Psoas muscle (tissue), 8 donors: ENCODE results near the gene C1orf116. TPM values are rescaled to one million over a fixed set of nuclear protein-coding genes. Genes with fewer than 3 reads are reported as not detected.

Experiments used
- ATAC-seq, 4 donors: fragments of 200-7000 bp; cut with Tn5 transposase; one replicate each; pipeline ENCODE4 v1.9.1; 2020; ENCODE audit warnings: moderate library complexity in 3 of 4, mild to moderate bottlenecking in 2 of 4
- DNase-seq, 2 donors: peaks; one replicate each; pipeline ENCODE4 v3.0.0-alpha.2; 2020
- H3K27ac ChIP-seq: fragments of 200-600 bp; one replicate; pipeline ENCODE4 v1.8.0; 2022
- H3K27me3 ChIP-seq, 3 donors: fragments of 200-600 bp in 1 of 3; one replicate each; pipeline versions ENCODE4 v1.6.1 to v1.8.0; 2013 to 2022; ENCODE audit warnings: low read length in 2 of 3, mild to moderate bottlenecking in 2 of 3, moderate library complexity in 1 of 3; ENCODE audit not compliant: insufficient read depth in 3 of 3
- H3K36me3 ChIP-seq, 2 donors: fragments of 200-600 bp in 1 of 2; one replicate each; pipeline versions ENCODE4 v1.6.1 to v1.8.0; 2013 to 2022; ENCODE audit warnings: low read depth in 1 of 2, mild to moderate bottlenecking in 1 of 2, moderate library complexity in 1 of 2; ENCODE audit not compliant: insufficient read depth in 1 of 2
- H3K4me1 ChIP-seq: fragments of 200-600 bp; one replicate; pipeline ENCODE4 v1.8.0; 2022
- H3K4me3 ChIP-seq: fragments of 200-600 bp; one replicate; pipeline ENCODE4 v1.8.0; 2022; ENCODE audit warnings: mild to moderate bottlenecking
- H3K9me3 ChIP-seq: fragments of 200-600 bp; one replicate; pipeline ENCODE4 v1.8.0; 2022
- WGBS, 3 donors: extraction: QIAGEN DNeasy Blood & Tissue Kit; methylation state at CpG; one replicate each; pipeline versions ENCODE4 v1.1.6 to v1.1.7; 2013; 5-methylcytosine and 5-hydroxymethylcytosine counted together
- intact Hi-C, 2 donors: fragments of 100-400 bp; cut with DNase I; formaldehyde crosslinking; loops; one replicate each; pipeline versions ENCODE4 v1.11.0 to v1.14.2; 2022
- polyA plus RNA-seq, 3 donors: library from polyadenylated mRNA; stranded (reverse); fragments of 200-250 nt; gene quantifications; one replicate each; pipeline ENCODE4 v1.2.3, GENCODE V29; 2013
- total RNA-seq, 4 donors: library from RNA; stranded (reverse); fragmentation: NEBNext Ultra II Directional in 2 of 4; extraction: Animal tissue kit (Norgen Biotek cat#: 25700) in 2 of 4; gene quantifications; one replicate each; pipeline versions ENCODE4 v1.2.1 to v1.2.4, GENCODE V29; 2021 to 2023
- TF ChIP-seq, protein P1 (sequence below): fragments of 200-600 bp; IDR thresholded peaks from one replicate; pipeline ENCODE4 v1.8.0; 2022; ENCODE audit warnings: antibody characterized with exemption
- donor health status: healthy with polysubstance abuse.
- donor health status: DM: no; HTN: no; CAD: no; lungs with moderate emphysema.
- donor health status: Bipolar disorder and iron deficiency.
- donor health status: healthy.
- donor health status: DM: yes; HTN: yes; CAD: no.
- donor health status: DM: no; HTN: no; CAD: no.
- donor health status: DM: no; HTN: no; CAD: no.
- donor health status: DM: yes; HTN: yes; CAD: no.

Gene C1orf116
- total and polyA plus RNA-seq, 7 donors: 0.12 to 1.4 (median 0.35) TPM

DNA sequence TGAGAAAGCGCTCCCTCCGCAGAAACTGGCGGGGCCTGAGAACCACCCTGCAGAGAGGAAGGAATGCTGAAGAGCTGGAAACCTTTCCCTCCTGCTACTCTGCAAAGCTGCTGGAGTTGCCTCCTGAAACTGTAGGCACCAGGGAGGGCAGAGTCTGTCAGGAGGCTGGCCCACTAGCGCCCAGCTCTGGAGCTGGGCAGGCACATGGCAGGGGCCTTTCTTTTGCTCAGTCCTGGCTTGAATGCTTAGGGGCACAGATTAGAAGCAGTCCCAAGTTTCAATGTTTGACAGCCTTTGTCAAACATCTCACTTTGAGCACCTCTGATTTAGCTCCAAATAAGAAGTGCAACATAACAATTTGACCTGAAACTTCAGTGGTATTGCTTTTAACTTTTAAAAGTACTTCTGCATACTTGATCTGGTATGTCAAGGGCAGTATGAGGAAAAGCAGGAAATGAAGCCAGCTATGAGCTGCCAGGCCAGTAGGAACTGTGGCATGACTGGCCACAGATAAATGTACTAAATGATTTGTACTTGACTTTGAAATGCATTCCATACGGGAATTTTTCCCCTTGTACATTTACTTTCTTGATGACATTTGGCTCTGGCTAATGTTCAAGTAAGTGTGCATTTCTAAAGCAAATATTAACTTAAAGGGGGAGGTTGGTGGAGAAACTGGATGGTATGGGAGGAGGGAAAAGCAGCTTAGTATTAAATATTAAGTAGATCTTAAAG is 7.2 kb downstream of the C1orf116 start:
- Histone ChIP-seq H3K27me3 (no peaks in the 10 kb centered on the region), H3K36me3 (no peaks in the 10 kb centered on the region), H3K27ac (no peak overlapping the region), H3K9me3 (no peaks in the 10 kb centered on the region), H3K4me3 (no peak overlapping the region), H3K4me1 (peaks cover 17% of the 10 kb centered on the region)
- peak; percentile 50 to 72 (median 59) for ATAC-seq
- DNase-seq: no peak
- intact Hi-C loops: no loop called here
- TF ChIP-seq, protein P1, sequence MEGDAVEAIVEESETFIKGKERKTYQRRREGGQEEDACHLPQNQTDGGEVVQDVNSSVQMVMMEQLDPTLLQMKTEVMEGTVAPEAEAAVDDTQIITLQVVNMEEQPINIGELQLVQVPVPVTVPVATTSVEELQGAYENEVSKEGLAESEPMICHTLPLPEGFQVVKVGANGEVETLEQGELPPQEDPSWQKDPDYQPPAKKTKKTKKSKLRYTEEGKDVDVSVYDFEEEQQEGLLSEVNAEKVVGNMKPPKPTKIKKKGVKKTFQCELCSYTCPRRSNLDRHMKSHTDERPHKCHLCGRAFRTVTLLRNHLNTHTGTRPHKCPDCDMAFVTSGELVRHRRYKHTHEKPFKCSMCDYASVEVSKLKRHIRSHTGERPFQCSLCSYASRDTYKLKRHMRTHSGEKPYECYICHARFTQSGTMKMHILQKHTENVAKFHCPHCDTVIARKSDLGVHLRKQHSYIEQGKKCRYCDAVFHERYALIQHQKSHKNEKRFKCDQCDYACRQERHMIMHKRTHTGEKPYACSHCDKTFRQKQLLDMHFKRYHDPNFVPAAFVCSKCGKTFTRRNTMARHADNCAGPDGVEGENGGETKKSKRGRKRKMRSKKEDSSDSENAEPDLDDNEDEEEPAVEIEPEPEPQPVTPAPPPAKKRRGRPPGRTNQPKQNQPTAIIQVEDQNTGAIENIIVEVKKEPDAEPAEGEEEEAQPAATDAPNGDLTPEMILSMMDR: no peak
- WGBS, 3 donors: 52% methylated on average over 5 of the region's 5 CpGs

- intact Hi-C loops: no loop called here
- H3K27me3 ChIP-seq: no peaks in the 10 kb centered on the region
- 72 to 76% (median 73%) methylated on average over 16 to 18 of the region's 18 CpGs for WGBS, 3 donors
- DNase-seq (no peak), ATAC-seq (peak in 3 of 4 donors; percentile 24 to 31 (median 25))
- H3K27ac ChIP-seq: no peak overlapping the region
- H3K4me3 ChIP-seq: no peak overlapping the region
- TF ChIP-seq, protein P1: no peak
- no peaks in the 10 kb centered on the region for H3K9me3 ChIP-seq
- peaks cover 17% of the 10 kb centered on the region for H3K4me1 ChIP-seq
- no peaks in the 10 kb centered on the region for H3K36me3 ChIP-seq
Measured at GRCh38 chr1:207024202-207025145, 8.1 kb downstream of the C1orf116 start.

DNA sequence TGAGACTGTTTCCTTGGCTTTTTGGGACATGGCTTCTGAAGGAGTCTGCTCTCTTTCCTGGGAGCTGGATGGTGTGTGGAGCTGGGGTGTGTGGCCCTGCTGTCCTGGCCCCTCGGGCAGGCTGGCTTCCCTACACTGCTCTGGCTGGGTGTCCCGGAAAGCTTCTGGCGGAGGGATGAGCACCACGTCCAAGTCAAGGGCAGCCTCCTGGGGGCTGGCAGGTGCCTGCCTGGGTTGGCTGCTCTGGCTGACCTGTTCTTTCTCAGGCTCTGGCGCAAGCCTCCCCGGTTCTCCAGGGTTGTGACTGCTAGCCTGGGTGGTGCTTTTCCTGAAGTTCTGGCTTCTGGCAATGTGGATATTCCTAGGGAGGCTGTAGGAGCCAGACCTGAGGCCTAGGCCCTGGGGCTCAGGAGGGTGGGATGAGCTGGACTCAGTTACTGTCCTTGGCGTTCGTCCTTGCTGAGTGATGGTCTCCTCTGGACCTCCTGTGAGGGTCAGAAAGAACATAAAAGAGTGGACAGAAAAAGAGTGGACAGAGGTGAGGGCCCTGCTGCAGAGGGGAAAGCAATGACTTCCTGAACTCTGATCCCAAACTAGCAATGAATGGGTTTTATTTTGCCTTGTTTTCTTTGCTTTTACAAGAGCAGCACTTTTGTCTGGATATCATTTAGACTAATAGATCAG is 9.4 kb downstream of the C1orf116 start:
- Histone ChIP-seq H3K27me3 (no peaks in the 10 kb centered on the region), H3K4me1 (peaks cover 17% of the 10 kb centered on the region), H3K9me3 (no peaks in the 10 kb centered on the region), H3K36me3 (no peaks in the 10 kb centered on the region), H3K4me3 (no peak overlapping the region), H3K27ac (no peak overlapping the region)
- DNase-seq (no peak), ATAC-seq (peak in 1 of 4 donors; percentile 18)
- intact Hi-C loops: no loop called here
- TF ChIP-seq, protein P1: no peak
- 65 to 66% (median 66%) methylated on average over 8 of the region's 8 CpGs for WGBS, 3 donors

DNA sequence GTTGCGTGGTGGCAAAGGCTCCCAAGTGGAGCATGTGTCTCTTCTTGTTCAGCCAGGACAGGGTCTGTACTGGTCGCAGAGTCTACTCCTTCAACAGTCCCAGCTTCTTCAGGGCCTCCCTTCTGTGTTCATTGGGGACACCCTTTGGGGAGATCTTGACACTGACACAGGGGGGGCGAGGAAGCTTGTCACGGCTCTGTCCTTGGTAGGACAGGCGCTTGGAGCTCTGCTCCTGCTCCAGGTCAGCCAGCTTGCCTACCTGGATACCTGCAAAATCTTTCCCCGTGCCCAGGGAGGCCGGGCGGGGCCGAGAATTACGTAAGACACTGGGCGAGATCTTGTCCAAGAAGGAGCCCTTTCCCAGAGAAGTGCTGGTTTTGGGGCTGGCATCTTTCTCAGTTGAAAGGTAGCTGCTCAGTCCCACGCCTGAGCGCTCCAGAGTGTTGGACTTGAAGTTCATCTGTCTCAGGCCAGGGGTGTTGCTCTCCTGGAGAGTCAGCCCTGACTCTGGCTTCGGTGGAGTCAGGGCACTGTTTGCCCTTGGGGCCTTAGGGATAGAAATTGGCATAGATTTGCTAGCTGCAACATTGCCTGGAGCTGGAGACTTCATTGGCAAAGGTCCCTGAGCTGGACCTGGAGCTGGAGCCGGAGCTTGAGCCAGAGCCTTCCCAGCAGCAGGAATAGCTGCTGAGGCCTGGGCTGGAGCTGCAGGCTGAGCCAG is 10.5 kb downstream of the C1orf116 start:
- 88 to 91% (median 88%) methylated on average over 15 of the region's 15 CpGs for WGBS, 3 donors
- intact Hi-C loops: no loop called here
- no peak overlapping the region for H3K27ac ChIP-seq

More for the DNA sequence above, 10.5 kb downstream of the C1orf116 start:
- H3K4me3 ChIP-seq: no peak overlapping the region
- TF ChIP-seq, protein P1: no peak
- ATAC-seq (no peak), DNase-seq (no peak)
- H3K4me1 ChIP-seq: peaks cover 17% of the 10 kb centered on the region
- H3K9me3 ChIP-seq: no peaks in the 10 kb centered on the region
- no peaks in the 10 kb centered on the region for H3K27me3 ChIP-seq
- H3K36me3 ChIP-seq: no peaks in the 10 kb centered on the region
